NCI-H446 treated with DMSO at 0.1 percent for 48 hours (cell line): Measurements from ENCODE around the gene ENDOG.

Source experiments
- DNase-seq: peaks from one replicate; lab custom pipeline; 2025; lab: John Stamatoyannopoulos, UW

The ENDOG gene

DNA sequence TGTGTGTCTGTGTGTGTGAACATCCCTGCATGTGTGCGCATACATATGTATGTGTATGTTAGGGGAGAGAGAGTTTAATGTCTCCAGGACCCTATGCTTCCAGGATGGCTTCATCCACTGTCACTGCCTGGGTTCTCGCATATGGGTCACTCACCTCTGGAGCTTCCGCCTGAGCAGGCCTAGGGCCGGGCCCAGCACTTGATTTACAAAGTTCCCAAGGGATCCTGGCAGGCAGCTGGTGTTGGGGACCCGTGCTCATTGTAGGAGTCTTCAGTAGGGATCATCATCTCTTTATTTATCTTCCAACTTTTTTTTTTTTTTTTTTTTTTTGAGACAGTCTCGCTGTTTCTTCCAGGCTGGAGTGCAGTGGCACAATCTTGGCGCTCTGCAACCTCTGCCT lies 18.2 kb upstream of the ENDOG start:
- DNase-seq, result no peak

DNA sequence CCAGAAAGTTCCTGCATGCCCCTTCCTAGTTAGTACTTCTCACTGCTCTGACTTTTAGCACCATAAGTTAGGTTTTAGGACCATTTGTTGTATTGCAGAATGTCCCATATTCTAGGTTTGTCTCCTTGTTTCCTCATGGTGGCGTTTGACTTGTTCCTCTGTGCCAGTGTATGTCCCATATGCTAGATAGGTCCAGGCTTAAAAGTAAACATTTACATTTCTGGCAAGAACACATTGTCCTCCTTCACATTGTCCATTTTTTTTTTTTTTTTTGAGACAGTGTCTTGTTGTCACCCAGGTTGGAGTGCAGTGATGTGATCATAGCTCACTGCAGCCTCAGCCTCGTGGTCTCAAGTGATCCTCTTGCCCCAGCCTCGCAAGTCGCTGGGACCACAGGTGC lies 15.8 kb upstream of the ENDOG start:
- DNase-seq, result no peak

DNA sequence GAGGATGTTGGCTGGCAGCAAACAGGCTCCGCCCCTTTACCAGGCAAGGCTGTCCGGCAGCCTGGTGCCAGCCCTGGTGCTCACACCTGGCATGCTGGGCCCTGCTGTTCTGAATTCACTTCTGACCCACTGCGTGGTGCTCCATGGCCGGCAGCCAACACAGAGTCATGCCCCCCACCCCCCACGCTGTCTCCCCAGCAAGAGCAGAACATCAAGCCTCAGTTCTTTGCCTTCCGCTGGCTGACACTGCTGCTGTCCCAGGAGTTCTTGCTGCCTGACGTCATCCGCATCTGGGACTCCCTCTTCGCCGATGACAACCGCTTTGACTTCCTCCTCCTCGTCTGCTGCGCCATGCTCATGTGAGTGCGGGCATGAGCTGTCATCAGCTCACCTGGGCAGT lies 12.6 kb upstream of the ENDOG start:
- no peak for DNase-seq

DNA sequence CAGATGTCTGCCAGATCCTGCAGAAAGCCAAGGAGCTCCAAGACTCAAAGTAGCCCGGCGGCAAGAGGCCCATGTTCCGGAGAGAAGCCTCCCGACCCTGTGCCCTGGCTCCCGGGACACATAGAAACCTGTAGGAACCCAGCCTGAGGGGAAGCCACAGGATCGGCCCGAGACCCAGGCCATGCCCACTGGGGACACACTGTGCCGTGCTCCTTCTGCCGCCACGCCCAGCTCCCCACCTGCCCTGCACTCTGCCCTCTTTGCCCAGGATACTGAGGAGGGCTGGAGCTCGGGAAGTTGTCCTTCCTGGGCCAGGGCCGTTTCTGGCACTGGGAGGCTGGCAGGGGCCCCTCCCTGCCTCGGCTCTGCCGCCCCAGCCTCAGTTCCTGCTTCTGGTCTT lies 10.5 kb upstream of the ENDOG start:
- no peak for DNase-seq

DNA sequence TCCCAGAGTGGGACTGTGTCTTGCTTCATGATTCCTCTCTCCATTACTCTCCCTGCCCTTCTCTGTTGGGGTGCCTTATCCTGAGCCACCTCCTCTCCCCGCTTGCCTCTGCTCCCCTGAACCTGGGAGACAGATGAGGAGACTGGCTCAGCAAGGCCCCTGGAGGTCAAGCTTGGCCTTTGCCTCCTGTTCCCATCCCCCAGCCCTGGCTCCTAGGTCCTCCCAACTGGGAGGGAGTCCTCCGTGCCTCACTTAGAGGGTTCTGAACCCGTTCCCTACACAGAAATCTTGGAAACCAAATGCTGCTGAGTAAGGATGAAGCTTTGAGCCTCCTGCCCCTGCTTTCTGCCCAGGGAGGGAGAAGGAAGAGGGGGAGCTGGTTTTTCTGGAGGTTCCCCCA lies 9.8 kb upstream of the ENDOG start:
- no peak for DNase-seq

DNA sequence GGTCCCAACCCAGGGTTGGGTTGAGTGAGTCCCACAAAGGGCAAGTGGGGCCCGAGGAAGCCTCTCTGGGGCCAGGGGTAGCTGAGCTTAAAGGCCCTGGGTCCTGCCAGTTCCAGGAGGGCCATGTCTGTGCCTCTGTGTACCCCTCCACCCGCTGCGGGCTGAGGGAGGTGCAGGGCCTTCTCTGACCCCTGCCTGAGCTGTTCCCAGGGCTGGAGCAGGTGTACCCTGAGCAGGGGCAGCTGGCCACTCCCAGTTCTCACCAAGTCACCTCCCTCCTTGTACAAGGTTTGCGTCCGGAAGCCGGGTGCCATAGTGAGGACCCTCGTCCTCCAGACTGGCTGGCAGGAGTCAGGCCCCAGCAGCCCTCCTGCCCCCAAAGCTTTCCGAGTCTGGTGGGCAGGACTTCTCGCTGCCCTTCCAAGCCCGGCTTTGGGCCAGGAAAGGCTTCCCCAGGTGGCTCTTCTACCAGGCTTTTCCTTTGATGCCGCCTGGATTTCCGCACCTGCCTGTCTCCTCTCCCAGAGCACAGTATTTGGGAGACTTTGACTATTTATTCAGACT lies 9.2 kb upstream of the ENDOG start:
- no peak for DNase-seq

DNA sequence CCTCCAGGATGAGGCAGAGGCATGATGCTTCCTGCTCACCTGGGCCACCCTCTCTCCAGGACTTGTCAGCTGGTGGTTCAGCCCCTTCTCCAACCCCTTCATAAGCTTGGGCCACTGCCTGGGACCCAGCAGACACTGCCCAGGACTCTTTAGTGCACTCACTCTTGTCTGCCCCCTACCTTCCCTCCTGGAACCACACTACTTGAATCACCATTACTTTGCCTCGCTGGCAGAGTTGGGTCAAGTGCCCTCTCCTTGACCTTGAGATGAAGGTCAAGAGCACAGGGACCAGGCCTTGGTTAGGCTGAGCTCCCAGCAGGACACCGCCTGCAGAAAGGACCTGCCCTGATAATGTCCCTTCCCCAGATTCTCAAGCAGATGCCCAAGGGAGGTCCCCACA lies 8.5 kb upstream of the ENDOG start:
- DNase-seq, result no peak

DNA sequence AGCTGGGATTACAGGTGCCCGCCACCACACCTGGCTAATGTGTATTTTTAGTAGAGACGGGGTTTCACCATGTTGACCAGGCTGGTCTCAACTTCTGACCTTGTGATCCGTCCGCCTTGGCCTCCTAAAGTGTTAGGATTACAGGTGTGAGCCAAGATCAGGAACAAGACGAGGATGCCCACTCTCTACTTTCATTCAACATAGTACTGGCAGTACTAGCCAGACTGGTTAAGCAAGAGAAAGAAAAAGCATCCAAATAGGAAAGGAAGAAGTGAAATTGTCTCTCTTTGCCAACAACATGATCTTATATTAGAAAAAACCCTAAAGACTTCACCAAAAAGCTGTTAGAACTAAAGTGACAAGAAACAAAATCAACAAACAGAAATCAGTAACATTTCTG lies 7.4 kb upstream of the ENDOG start:
- no peak for DNase-seq

DNA sequence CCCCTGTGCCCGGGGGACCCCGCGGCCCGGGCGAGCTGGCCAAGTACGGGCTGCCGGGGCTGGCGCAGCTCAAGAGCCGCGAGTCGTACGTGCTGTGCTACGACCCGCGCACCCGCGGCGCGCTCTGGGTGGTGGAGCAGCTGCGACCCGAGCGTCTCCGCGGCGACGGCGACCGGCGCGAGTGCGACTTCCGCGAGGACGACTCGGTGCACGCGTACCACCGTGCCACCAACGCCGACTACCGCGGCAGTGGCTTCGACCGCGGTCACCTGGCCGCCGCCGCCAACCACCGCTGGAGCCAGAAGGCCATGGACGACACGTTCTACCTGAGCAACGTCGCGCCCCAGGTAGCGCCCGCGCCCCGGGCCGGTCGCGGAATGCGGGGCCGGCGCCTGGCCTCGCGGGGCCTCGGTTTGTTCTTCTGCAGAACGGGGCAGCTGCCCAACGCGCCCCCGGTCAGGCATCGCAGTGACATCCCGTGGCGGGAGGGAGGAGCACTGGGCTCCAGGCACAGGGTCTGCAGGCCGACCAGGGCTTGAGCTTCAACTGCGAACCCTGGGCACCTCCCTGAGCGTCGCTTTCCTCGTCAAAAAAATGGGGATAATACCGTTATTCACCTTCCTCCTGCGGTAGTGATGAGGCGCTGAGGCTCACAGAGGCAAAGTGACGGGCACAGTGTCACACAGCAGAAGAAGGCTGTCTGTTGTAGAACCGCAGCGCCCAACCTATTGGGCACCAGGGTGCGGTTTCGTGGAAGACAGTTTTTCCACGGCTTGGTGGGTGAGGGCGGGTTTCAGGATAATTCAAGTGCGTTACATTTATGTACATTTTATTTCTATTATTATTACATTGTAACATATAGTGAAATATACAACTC lies 777 bp downstream of the ENDOG start:
- DNase-seq, result no peak

DNA sequence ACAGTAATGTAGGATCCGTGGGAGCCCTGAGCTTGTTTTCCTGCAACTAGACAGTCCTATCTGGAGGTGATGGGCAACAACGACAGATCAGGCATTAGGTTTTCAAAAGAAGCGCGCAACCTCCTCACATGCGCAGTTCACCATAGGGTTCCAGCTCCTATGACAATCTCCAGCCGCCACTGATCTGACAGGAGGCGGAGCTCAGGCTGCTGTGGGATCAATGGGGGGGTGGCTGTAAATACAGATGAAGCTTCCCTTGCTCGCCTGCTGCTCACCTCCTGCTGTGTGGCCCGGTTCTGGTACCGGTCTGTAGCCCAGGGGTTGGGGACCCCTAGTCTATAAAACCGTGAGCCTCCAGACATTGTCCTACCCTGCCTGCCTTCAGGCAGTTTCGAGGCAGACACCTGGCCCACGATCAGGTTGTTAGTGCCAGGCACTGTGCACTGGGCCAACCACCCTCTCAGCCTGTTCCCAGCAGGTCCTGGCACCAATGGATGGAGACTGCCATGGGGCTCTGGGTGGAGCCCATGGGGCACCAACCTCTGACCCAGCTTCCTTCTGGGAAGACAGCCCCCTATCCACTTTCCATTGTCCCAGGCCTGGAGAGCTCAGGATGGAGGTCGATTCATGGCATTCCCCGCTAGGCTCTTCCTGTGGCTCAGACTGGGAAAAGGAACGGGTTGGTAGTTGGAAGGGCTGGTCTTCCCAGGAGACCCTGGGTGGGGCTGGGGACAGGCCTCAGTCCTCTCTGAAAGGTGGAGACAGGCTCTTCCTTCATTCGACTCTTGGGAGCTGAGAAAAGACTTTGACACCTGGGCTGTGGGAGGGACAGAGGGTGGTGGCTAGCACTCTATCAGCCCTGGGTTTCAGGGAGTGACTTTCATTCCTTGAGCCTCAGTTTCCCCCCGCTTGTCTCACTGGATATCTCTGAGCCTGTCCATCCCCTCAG lies 1.7 kb downstream of the ENDOG start:
- no peak for DNase-seq

DNA sequence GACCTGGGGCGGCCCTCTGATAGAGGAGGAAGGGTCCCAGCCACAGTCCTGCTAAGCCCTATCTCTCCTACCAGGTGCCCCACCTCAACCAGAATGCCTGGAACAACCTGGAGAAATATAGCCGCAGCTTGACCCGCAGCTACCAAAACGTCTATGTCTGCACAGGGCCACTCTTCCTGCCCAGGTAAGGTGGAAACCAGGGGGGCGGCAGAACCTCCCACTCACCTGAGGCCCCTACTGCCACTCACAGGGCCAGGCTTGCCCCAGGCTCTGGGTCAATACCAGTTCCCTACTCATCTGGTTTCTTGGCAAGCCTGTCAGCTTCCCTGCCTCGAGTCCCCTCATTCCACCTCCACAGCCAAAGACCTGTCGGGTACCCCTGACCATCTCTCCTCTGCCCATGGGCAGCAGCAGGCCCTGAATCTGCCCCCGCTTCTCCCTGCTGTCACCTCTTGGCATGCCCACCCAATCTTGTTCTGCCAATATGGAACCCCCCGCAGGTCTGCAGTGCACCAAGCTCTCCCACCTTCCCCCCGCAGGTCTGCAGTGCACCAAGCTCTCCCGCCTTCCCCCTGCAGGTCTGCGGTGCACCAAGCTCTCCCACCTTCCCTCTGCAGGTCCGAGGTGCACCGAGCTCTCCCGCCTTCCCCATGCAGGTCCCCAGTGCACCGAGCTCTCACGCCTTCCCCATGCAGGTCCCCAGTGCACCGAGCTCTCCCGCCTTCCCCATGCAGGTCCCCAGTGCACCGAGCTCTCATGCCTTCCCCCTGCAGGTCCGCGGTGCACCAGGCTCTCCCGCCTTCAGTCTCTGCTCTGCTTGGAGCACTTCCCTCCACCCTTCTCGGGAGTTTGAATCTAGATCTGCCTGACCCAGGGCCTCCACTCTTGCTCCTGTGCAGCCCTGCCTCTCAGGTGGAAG lies 2.6 kb downstream of the ENDOG start:
- DNase-seq, result no peak

DNA sequence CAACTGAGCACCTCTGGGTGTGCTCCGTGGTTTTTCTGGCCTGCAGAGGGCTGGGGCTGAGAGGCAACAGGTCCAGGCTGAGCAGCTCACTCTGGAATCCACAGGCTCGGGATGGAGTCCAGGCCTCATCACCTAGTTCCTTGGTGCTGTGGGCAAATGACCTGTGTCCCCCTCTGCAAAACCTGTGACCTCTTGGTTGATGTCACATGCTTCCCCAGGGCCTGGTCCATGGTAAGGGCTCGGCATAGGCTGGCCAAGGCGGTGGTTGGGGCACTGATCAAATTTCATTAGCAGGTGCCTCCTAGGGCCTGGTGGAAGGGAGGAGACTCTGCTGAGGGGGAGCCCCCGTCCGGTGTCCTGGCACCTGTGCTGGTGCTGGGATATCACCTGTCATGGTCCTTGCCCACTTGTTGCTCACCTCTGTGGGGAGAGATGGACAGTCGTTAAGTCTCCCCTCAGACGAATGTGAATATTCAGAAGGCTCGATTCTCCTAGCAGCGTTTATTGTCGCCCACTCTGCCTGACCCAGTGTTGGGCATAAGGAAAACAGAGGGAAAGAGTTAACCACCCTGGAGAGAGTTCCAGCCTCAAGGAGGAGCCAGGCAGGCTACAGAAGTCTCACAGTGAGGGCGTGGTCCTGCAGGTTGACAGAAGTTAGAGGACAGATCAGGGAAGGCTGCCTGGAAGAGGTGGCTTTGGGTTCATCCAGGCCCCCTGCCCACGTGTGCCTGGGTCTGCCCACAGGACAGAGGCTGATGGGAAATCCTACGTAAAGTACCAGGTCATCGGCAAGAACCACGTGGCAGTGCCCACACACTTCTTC lies 3.5 kb downstream of the ENDOG start:
- no peak for DNase-seq

DNA sequence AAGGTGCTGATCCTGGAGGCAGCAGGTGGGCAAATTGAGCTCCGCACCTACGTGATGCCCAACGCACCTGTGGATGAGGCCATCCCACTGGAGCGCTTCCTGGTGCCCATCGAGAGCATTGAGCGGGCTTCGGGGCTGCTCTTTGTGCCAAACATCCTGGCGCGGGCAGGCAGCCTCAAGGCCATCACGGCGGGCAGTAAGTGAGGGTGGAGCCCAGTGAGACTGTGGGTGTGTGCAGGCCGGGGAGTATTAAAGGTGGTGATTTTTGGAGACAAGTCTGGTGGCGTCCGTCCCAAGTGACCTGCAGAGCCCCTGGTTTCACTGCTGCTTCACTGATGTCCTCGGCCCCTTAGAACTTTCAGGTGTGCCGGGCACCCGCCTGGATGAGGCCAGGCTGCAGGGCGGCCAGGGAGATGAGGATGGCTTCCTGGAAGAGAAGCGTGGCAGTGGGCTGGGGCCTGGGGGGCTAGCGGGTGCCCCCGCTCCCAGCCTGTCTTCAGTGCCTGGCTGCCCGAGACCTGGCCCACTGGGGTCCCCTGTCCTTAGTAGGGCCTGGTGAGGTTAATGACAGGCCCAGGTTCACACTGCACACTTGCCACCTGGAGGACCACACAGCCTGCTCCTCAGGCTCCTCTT lies 4.2 kb downstream of the ENDOG start:
- DNase-seq, result no peak

DNA sequence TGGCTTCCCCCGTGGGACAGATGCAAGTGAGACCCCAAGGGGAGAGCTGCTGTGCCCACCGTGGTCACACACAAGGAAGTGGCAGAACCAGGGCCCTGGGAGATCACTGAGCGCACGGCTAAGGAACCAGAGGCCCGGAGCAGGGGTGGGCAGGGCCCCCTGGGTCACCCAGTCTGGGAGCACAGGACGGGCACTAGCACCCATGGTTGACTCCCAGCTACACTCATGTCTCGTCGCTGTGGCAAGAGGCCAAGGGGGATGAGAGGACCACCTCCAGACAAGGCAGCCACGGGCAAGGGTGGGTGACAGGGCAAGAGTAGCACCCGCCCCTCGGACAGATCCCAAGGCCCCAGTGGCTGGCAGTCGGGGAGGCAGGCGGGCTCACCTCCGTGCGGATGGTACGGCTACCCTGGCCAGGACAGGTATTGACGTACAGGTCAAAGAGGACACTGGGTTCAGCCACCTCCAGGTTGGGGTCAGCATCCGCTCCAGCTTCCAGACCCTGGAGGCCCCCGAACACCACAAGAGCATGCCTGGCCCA lies 5.1 kb downstream of the ENDOG start:
- no peak for DNase-seq

DNA sequence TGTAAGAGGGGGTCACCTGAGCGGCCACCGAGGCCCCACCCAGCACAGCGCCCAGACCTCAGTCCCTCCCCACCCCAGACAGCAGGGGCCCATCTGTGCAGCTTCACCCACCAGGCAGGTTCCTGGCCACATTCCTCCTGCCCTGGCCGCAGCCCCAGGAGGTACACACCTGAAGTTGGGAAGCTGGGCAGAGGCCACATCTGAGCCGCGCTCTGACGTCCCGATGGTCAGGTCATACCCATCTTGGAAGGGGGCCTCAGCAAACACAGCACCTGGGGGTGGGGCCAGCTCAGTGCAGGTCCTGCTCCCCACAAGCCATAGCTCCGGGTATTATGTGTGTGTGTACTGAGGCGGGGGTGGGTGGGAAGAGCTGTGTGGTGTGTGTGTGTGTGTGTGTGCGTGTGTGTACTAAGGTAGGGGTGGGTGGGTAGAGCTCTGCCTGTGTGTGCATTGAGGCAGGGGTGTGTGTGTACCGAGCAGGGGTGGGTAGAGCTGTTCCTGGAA lies 5.7 kb downstream of the ENDOG start:
- no peak for DNase-seq

DNA sequence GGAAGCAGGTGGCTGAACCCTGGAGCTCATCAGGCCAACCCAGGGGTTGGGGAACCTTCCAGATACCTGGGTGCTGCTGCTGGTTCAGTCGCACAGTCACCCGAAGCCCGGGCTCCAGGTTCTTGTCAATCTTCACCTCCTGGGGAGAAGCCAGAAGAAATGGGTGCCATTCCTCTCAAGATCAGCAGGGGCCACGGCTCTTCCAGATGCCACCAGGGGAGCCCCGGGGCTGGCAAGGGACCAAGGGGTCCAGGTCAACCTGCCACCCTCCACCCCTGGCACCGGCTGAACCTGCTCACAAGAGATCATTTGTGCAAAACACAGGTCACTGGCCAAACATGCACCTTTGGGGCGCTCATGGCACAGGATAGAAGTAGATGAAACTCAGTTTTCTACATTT lies 6.6 kb downstream of the ENDOG start:
- no peak for DNase-seq

DNA sequence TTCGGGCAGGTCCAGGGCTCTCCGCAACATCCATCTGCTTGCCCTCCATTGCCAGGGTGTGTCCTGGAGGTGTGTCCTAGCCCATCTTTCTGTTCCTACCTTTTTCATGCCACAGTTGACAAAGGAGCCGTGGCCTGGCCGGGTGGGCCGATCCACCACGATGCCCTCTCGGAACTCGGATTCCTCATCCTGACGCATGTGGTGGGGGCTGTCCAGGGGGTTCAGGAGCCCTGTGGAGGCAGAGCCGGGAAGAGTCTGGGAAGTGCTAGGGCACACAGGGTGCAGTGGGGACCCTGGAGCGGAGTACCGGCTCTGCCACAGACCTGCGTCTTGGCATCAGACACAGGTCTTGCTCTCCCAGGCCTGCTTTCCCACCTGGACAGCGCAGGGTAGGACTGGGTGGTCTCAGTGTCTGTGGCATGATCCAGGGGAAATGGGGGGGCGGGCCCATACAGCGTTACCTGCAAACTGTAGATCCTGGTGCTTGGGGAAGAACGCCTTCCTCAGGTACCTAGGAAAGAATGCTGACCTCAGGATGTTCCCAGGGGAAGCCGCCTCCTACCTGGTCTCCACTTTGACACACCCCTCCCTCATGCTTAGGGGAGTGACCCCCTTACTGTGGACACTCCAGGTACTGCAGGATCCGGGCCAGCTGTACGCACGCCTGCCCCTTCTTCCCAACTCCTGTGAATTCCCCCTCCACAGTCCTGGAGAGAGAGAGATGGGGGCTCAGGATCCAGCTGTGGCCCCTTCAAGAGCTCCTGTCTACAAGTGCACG lies 7.8 kb downstream of the ENDOG start:
- no peak for DNase-seq

DNA sequence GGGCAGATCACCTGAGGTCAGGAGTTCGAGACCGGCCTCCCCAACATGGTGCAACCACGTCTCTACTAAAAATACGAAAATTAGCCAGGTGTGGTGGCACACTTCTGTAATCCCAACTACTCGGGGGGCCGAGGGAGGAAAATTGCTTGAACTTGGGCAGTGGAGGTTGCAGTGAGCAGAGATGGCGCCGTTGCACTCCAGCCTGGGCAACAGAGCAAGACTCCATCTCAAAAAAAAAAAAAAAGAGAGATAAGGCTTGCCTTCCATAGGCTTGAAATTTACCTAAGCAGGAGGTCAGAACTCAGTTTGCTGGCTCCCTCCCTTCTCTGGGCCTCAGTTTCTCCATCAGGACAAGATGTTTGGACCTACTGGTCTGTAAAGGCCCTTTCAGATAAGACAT lies 10.0 kb downstream of the ENDOG start:
- DNase-seq, result no peak
